GM23338 (cell line): ENCODE results near the gene EFCAB12. TPM values are rescaled to one million over a fixed set of nuclear protein-coding genes. Genes with fewer than 3 reads are reported as not detected.

Experiments used
- ATAC-seq: fragments of 200-7000 bp; cut with Tn5 transposase; 3 replicates; pipeline ENCODE4 v1.9.1; 2020
- DNase-seq: peaks from one replicate; pipeline ENCODE4 v3.0.0-alpha.2; 2015; ENCODE audit warnings: low spot score
- H2AFZ ChIP-seq: fragments of 200-600 bp; sonication (generic); 2 replicates; pipeline ENCODE4 v1.8.0; 2016; ENCODE audit warnings: antibody characterized with exemption, mild to moderate bottlenecking, moderate library complexity
- H3F3A ChIP-seq: fragments of 200-600 bp; sonication (generic); replicated peaks from 2 replicates; pipeline ENCODE4 v1.8.0; 2017; ENCODE audit warnings: antibody characterized with exemption, mixed run types, low read depth
- H3K27ac ChIP-seq: fragments of 200-600 bp; sonication (generic); 2 replicates; pipeline ENCODE4 v1.6.1; 2016; ENCODE audit warnings: low read depth
- H3K27me3 ChIP-seq: fragments of 200-600 bp; sonication (generic); 2 replicates; pipeline ENCODE4 v1.8.0; 2016; ENCODE audit warnings: mild to moderate bottlenecking, mixed run types, moderate library complexity; ENCODE audit not compliant: insufficient read depth
- H3K36me3 ChIP-seq: fragments of 200-600 bp; sonication (generic); 2 replicates; pipeline ENCODE4 v1.8.0; 2016; ENCODE audit warnings: mild to moderate bottlenecking; ENCODE audit not compliant: insufficient read depth
- H3K4me1 ChIP-seq: fragments of 200-600 bp; sonication (generic); 2 replicates; pipeline ENCODE4 v1.8.0; 2016; ENCODE audit warnings: mild to moderate bottlenecking, moderate library complexity; ENCODE audit not compliant: insufficient read depth
- H3K4me2 ChIP-seq: fragments of 200-600 bp; sonication (generic); 2 replicates; pipeline ENCODE4 v1.7.1; 2017; ENCODE audit warnings: mixed run types
- H3K4me3 ChIP-seq: fragments of 200-600 bp; sonication (generic); 2 replicates; pipeline ENCODE4 v1.6.1; 2016; ENCODE audit warnings: mixed run types
- H3K79me2 ChIP-seq: fragments of 200-600 bp; sonication (generic); replicated peaks from 2 replicates; pipeline ENCODE4 v1.8.0; 2017; ENCODE audit warnings: mild to moderate bottlenecking; ENCODE audit not compliant: insufficient read depth
- H3K9me2 ChIP-seq: fragments of 200-600 bp; sonication (generic); 2 replicates; pipeline ENCODE4 v1.8.0; 2017; ENCODE audit not compliant: insufficient read depth
- H4K20me1 ChIP-seq: fragments of 200-600 bp; sonication (generic); replicated peaks from 2 replicates; pipeline ENCODE4 v1.8.0; 2017; ENCODE audit warnings: mild to moderate bottlenecking; ENCODE audit not compliant: insufficient read depth
- H3K27ac Mint-ChIP-seq: 2 replicates; pipeline ENCODE4 v1.8.0; 2020; ENCODE audit warnings: inconsistent platforms, mild to moderate bottlenecking, moderate library complexity, mixed read lengths
- H3K27me3 Mint-ChIP-seq: 3 replicates; pipeline ENCODE4 v1.8.0; 2022; ENCODE audit warnings: low read depth, mild to moderate bottlenecking, moderate library complexity, mixed read lengths, inconsistent platforms; ENCODE audit not compliant: insufficient read depth, poor library complexity
- H3K36me3 Mint-ChIP-seq: 3 replicates; pipeline ENCODE4 v1.8.0; 2021; ENCODE audit warnings: low read depth, mild to moderate bottlenecking, inconsistent platforms, moderate library complexity, mixed read lengths
- H3K4me1 Mint-ChIP-seq: 3 replicates; pipeline ENCODE4 v1.8.0; 2020; ENCODE audit warnings: mild to moderate bottlenecking, inconsistent platforms, mixed read lengths
- H3K4me3 Mint-ChIP-seq: 3 replicates; pipeline ENCODE4 v1.8.0; 2021; ENCODE audit warnings: moderate library complexity, mild to moderate bottlenecking, inconsistent platforms, mixed read lengths
- H3K9me3 Mint-ChIP-seq: 3 replicates; pipeline ENCODE4 v1.8.0; 2020; ENCODE audit warnings: moderate library complexity, mild to moderate bottlenecking, inconsistent platforms, mixed read lengths
- CREB1 ChIP-seq: fragments of 250-450 bp; sonication (Bioruptor Pico); IDR thresholded peaks from 2 replicates; pipeline ENCODE4 v1.5.0; 2020; ENCODE audit warnings: low read depth, mild to moderate bottlenecking, moderate library complexity
- EZH2 ChIP-seq: fragments of 200-600 bp; sonication (generic); IDR thresholded peaks from one replicate; pipeline ENCODE4 v1.8.0; 2017; ENCODE audit warnings: antibody characterized with exemption, mild to moderate bottlenecking, low read depth; ENCODE audit not compliant: unreplicated experiment
- EZH2phosphoT487 ChIP-seq: fragments of 200-600 bp; sonication (generic); IDR thresholded peaks from one replicate; pipeline ENCODE4 v1.8.1; 2018; ENCODE audit warnings: antibody characterized with exemption; ENCODE audit not compliant: unreplicated experiment
- POLR2AphosphoS5 ChIP-seq: IDR thresholded peaks from 2 replicates; pipeline ENCODE4 v1.6.1; 2016; ENCODE audit warnings: antibody characterized with exemption, low read depth
- polyA plus RNA-seq: library from polyadenylated mRNA; unstranded; fragments of >200 nt; fragmentation: Nextera tagmentation; extraction: Ambion mirVana; gene quantifications from 2 replicates; pipeline ENCODE4 v1.2.1, GENCODE V29; 2016
- total RNA-seq: library from RNA; depleted of rRNA; stranded (reverse); fragments of >200 nt; shearing (Covaris generic); gene quantifications from 2 replicates; pipeline ENCODE4 v1.2.3, GENCODE V29; 2014
- TF ChIP-seq, protein P1 (sequence below): fragments of 250-450 bp; sonication (Bioruptor Pico); IDR thresholded peaks from 2 replicates; pipeline ENCODE4 v1.5.0; 2020; ENCODE audit warnings: mild to moderate bottlenecking, moderate library complexity
- TF ChIP-seq, protein P2 (sequence below): IDR thresholded peaks from one replicate; pipeline ENCODE4 v1.6.1; 2018; ENCODE audit warnings: antibody characterized with exemption; ENCODE audit not compliant: unreplicated experiment

EFCAB12 gene
- total and polyA plus RNA-seq, 2 experiments from 2014 or later = 0.24 to 0.65 TPM

DNA sequence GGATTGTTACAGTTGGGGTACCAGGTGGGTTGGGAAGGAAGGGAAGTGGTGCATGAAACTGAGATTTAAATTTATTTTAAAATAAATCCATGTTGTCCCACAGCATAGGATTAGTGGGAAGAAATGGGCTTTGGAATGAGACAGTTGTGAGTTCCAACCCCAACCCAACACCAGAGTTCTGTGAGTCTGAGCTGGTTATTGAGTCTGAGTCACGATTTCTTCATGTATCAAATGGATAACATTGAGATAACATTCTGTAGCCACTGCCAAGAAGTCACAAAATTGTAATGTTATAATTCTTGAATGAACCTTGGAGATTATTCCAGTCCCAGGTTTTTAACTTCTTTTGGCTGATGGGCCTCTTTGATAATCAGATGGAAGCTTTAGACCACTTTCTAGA lies 25.3 kb upstream of the EFCAB12 start:
- ATAC-seq (no peak), DNase-seq (no peak)
- Histone ChIP-seq H3K79me2 (no peaks in the 10 kb centered on the region), H3K9me2 (no peaks in the 10 kb centered on the region), H3K4me2 (no peak overlapping the region), H3K4me3 (no peak overlapping the region), H3K27ac (no peak overlapping the region), H2AFZ (no peak overlapping the region), H3K27me3 (no peaks in the 10 kb centered on the region), H3K4me1 (peaks cover 18% of the 10 kb centered on the region), H4K20me1 (no peaks in the 10 kb centered on the region), H3F3A (no peaks in the 10 kb centered on the region), H3K36me3 (no peaks in the 10 kb centered on the region; the same call in 1 of the 2 replicates)
- Mint-ChIP-seq H3K9me3 (no peaks in the 10 kb centered on the region), H3K4me3 (no peak overlapping the region), H3K27ac (no peak overlapping the region), H3K36me3 (peaks cover 14% of the 10 kb centered on the region), H3K27me3 (peaks cover 2% of the 10 kb centered on the region), H3K4me1 (peaks cover 18% of the 10 kb centered on the region)
- TF ChIP-seq, protein P1, sequence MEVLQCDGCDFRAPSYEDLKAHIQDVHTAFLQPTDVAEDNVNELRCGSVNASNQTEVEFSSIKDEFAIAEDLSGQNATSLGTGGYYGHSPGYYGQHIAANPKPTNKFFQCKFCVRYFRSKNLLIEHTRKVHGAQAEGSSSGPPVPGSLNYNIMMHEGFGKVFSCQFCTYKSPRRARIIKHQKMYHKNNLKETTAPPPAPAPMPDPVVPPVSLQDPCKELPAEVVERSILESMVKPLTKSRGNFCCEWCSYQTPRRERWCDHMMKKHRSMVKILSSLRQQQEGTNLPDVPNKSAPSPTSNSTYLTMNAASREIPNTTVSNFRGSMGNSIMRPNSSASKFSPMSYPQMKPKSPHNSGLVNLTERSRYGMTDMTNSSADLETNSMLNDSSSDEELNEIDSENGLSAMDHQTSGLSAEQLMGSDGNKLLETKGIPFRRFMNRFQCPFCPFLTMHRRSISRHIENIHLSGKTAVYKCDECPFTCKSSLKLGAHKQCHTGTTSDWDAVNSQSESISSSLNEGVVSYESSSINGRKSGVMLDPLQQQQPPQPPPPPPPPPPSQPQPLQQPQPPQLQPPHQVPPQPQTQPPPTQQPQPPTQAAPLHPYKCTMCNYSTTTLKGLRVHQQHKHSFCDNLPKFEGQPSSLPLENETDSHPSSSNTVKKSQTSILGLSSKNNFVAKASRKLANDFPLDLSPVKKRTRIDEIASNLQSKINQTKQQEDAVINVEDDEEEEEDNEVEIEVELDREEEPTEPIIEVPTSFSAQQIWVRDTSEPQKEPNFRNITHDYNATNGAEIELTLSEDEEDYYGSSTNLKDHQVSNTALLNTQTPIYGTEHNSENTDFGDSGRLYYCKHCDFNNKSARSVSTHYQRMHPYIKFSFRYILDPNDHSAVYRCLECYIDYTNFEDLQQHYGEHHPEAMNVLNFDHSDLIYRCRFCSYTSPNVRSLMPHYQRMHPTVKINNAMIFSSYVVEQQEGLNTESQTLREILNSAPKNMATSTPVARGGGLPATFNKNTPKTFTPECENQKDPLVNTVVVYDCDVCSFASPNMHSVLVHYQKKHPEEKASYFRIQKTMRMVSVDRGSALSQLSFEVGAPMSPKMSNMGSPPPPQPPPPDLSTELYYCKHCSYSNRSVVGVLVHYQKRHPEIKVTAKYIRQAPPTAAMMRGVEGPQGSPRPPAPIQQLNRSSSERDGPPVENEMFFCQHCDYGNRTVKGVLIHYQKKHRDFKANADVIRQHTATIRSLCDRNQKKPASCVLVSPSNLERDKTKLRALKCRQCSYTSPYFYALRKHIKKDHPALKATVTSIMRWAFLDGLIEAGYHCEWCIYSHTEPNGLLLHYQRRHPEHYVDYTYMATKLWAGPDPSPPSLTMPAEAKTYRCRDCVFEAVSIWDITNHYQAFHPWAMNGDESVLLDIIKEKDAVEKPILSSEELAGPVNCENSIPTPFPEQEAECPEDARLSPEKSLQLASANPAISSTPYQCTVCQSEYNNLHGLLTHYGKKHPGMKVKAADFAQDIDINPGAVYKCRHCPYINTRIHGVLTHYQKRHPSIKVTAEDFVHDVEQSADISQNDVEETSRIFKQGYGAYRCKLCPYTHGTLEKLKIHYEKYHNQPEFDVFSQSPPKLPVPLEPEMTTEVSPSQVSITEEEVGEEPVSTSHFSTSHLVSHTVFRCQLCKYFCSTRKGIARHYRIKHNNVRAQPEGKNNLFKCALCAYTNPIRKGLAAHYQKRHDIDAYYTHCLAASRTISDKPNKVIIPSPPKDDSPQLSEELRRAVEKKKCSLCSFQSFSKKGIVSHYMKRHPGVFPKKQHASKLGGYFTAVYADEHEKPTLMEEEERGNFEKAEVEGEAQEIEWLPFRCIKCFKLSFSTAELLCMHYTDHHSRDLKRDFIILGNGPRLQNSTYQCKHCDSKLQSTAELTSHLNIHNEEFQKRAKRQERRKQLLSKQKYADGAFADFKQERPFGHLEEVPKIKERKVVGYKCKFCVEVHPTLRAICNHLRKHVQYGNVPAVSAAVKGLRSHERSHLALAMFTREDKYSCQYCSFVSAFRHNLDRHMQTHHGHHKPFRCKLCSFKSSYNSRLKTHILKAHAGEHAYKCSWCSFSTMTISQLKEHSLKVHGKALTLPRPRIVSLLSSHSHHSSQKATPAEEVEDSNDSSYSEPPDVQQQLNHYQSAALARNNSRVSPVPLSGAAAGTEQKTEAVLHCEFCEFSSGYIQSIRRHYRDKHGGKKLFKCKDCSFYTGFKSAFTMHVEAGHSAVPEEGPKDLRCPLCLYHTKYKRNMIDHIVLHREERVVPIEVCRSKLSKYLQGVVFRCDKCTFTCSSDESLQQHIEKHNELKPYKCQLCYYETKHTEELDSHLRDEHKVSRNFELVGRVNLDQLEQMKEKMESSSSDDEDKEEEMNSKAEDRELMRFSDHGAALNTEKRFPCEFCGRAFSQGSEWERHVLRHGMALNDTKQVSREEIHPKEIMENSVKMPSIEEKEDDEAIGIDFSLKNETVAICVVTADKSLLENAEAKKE = no peak
- TF ChIP-seq EZH2phosphoT487 (no peak), CREB1 (CRISPR knock-in tag) (no peak), POLR2AphosphoS5 (no peak), EZH2 (no peak)
- TF ChIP-seq, protein P2, sequence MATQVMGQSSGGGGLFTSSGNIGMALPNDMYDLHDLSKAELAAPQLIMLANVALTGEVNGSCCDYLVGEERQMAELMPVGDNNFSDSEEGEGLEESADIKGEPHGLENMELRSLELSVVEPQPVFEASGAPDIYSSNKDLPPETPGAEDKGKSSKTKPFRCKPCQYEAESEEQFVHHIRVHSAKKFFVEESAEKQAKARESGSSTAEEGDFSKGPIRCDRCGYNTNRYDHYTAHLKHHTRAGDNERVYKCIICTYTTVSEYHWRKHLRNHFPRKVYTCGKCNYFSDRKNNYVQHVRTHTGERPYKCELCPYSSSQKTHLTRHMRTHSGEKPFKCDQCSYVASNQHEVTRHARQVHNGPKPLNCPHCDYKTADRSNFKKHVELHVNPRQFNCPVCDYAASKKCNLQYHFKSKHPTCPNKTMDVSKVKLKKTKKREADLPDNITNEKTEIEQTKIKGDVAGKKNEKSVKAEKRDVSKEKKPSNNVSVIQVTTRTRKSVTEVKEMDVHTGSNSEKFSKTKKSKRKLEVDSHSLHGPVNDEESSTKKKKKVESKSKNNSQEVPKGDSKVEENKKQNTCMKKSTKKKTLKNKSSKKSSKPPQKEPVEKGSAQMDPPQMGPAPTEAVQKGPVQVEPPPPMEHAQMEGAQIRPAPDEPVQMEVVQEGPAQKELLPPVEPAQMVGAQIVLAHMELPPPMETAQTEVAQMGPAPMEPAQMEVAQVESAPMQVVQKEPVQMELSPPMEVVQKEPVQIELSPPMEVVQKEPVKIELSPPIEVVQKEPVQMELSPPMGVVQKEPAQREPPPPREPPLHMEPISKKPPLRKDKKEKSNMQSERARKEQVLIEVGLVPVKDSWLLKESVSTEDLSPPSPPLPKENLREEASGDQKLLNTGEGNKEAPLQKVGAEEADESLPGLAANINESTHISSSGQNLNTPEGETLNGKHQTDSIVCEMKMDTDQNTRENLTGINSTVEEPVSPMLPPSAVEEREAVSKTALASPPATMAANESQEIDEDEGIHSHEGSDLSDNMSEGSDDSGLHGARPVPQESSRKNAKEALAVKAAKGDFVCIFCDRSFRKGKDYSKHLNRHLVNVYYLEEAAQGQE = no peak
